ENCODE data around the gene SPATA6L. TPM values are rescaled to one million over a fixed set of nuclear protein-coding genes. Genes with fewer than 3 reads are reported as not detected.
A peak's percentile ranks its signal among the peaks of the same experiment; 100 is the strongest.

The SPATA6L gene
- total RNA-seq, 1 donor from 2014 or later: 2.6 TPM

- DNase-seq (ENCODE audit: low read depth) (no peak), FAIRE-seq (no peak)
- H3K27me3 ChIP-seq (ENCODE audit: control insufficient read depth, insufficient read depth, low read length): no peaks in the 10 kb centered on the region
- TF ChIP-seq CTCF (IDR thresholded peaks at IDR 0.05; ENCODE audit: insufficient read depth, low read length, severe bottlenecking): no peak
- peak overlapping the region; percentile 58 for H3K4me3 ChIP-seq (ENCODE audit: low read depth, low read length)
- H3K36me3 ChIP-seq (ENCODE audit: control insufficient read depth, insufficient read depth, low read length): peaks cover 2% of the 10 kb centered on the region
Measured at GRCh38 chr9:4680750-4681149, 14.5 kb upstream of the SPATA6L start.

GRCh38 chr9:4680173-4680525 lies 13.9 kb upstream of the SPATA6L start:
- FAIRE-seq (no peak), DNase-seq (ENCODE audit: low read depth) (no peak)
- no peak for TF ChIP-seq CTCF (IDR thresholded peaks at IDR 0.05; ENCODE audit: insufficient read depth, low read length, severe bottlenecking)
- Histone ChIP-seq H3K4me3 (ENCODE audit: low read depth, low read length) (peak overlapping the region; percentile 58), H3K36me3 (ENCODE audit: control insufficient read depth, insufficient read depth, low read length) (peaks cover 2% of the 10 kb centered on the region), H3K27me3 (ENCODE audit: control insufficient read depth, insufficient read depth, low read length) (no peaks in the 10 kb centered on the region)

GRCh38 chr9:4679268-4680172 lies 13.2 kb upstream of the SPATA6L start, which contains the start of gene CDC37L1:
Gene CDC37L1 (plus strand): TSS chr9:4679569. CDS start chr9:4679768, 199 bp downstream.
- FAIRE-seq (no peak), DNase-seq (ENCODE audit: low read depth) (peak; percentile 87)
- no peaks in the 10 kb centered on the region for H3K36me3 ChIP-seq (ENCODE audit: control insufficient read depth, insufficient read depth, low read length)
- peak; percentile 70 for TF ChIP-seq CTCF (IDR thresholded peaks at IDR 0.05; ENCODE audit: insufficient read depth, low read length, severe bottlenecking)
- H3K27me3 ChIP-seq (ENCODE audit: control insufficient read depth, insufficient read depth, low read length): no peaks in the 10 kb centered on the region
- peak within 1 kb of the TSS; percentile 58 for H3K4me3 ChIP-seq (ENCODE audit: low read depth, low read length)

- TF ChIP-seq CTCF (IDR thresholded peaks at IDR 0.05; ENCODE audit: insufficient read depth, low read length, severe bottlenecking): no peak
- FAIRE-seq: no peak
- Histone ChIP-seq H3K4me3 (ENCODE audit: low read depth, low read length) (peak overlapping the region; percentile 58), H3K36me3 (ENCODE audit: control insufficient read depth, insufficient read depth, low read length) (no peaks in the 10 kb centered on the region), H3K27me3 (ENCODE audit: control insufficient read depth, insufficient read depth, low read length) (no peaks in the 10 kb centered on the region)
- no peak for DNase-seq (ENCODE audit: low read depth)
Measured at GRCh38 chr9:4678679-4679267, 12.5 kb upstream of the SPATA6L start.

GRCh38 chr9:4677392-4677791 lies 11.1 kb upstream of the SPATA6L start:
- no peak for FAIRE-seq
- no peak for TF ChIP-seq CTCF (IDR thresholded peaks at IDR 0.05; ENCODE audit: insufficient read depth, low read length, severe bottlenecking)
- no peaks in the 10 kb centered on the region for H3K36me3 ChIP-seq (ENCODE audit: control insufficient read depth, insufficient read depth, low read length)

More at GRCh38 chr9:4677392-4677791, 11.1 kb upstream of the SPATA6L start:
- no peak overlapping the region for H3K4me3 ChIP-seq (ENCODE audit: low read depth, low read length)
- H3K27me3 ChIP-seq (ENCODE audit: control insufficient read depth, insufficient read depth, low read length): no peaks in the 10 kb centered on the region
- DNase-seq (ENCODE audit: low read depth): no peak

Data from bronchial epithelial cell (primary cell).